ENCODE measurements around the gene GPR155.
"Not testable (repeated sequence)": the region's sequence is repeated elsewhere in the genome, so short reads cannot be mapped to it uniquely, and the experiment has no call there.

DNA sequence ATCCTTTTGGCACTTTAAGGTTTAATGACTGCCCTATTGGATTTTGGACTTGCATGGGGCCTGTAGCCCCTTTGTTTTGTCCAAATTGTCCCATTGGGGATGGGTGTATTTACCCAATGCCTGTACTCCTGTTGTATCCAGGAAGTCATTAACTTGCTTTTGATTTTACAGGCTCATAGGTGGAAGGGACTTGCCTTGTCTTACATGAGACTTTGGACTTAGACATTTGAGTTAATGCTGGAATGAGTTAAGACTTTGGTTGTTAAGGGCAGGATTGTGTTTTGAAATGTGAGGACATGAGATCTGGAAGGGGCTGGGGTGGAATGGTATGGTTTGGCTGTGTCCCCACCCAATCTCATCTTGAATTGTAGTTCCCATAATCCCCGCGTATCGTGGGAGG is 96.5 kb downstream of the GPR155 start:
- not testable (repeated sequence) for TF ChIP-seq POLR2AphosphoS5 (IDR thresholded peaks at IDR 0.05; ENCODE audit: low read depth, low read length); TAF1 (IDR thresholded peaks at IDR 0.05; ENCODE audit: low read depth, low read length); POLR2A (IDR thresholded peaks at IDR 0.05; ENCODE audit: low read depth, low read length); PAX5 (IDR thresholded peaks at IDR 0.05; ENCODE audit: insufficient read depth, low read length, severe bottlenecking); SPI1 (IDR thresholded peaks at IDR 0.05; ENCODE audit: low read depth, low read length); POU2F2 (IDR thresholded peaks at IDR 0.05; ENCODE audit: low read depth, low read length)
